ENCODE data around the gene SOX9.

The SOX9 gene

GRCh38 chr17:72145562-72145961 lies 24.7 kb downstream of the SOX9 start:
- H3K27me3 ChIP-seq (ENCODE audit: control insufficient read depth in 1 of 2, insufficient read depth in 2 of 2, low read length in 2 of 2) = peaks cover 4% of the 10 kb centered on the region in 2 donors
- H3K9me3 ChIP-seq (ENCODE audit: control insufficient read depth in 2 of 2, low read length in 2 of 2) = no peaks in the 10 kb centered on the region
- no peak overlapping the region for H3K27ac ChIP-seq (ENCODE audit: low read length)
- no peaks in the 10 kb centered on the region for H3K36me3 ChIP-seq (ENCODE audit: control insufficient read depth in 2 of 2, insufficient read depth in 2 of 2, low read length in 2 of 2)
- H3K4me3 ChIP-seq (ENCODE audit: low read length in 2 of 2) = no peak overlapping the region
- H3K4me1 ChIP-seq (ENCODE audit: control insufficient read depth, insufficient read depth, low read length) = no peaks in the 10 kb centered on the region
- H3K9ac ChIP-seq (ENCODE audit: low read length in 2 of 2) = no peak overlapping the region

- H3K9me3 ChIP-seq (ENCODE audit: control insufficient read depth in 2 of 2, low read length in 2 of 2) = no peaks in the 10 kb centered on the region
- H3K4me3 ChIP-seq (ENCODE audit: low read length in 2 of 2) = no peak overlapping the region
- H3K4me1 ChIP-seq (ENCODE audit: control insufficient read depth, insufficient read depth, low read length) = no peaks in the 10 kb centered on the region
- no peaks in the 10 kb centered on the region for H3K36me3 ChIP-seq (ENCODE audit: control insufficient read depth in 2 of 2, insufficient read depth in 2 of 2, low read length in 2 of 2)
- peaks cover 4% of the 10 kb centered on the region in 2 donors for H3K27me3 ChIP-seq (ENCODE audit: control insufficient read depth in 1 of 2, insufficient read depth in 2 of 2, low read length in 2 of 2)
- no peak overlapping the region for H3K9ac ChIP-seq (ENCODE audit: low read length in 2 of 2)
- no peak overlapping the region for H3K27ac ChIP-seq (ENCODE audit: low read length)
These were observed 25.1 kb downstream of the SOX9 start for GRCh38 chr17:72145962-72146361.

DNA sequence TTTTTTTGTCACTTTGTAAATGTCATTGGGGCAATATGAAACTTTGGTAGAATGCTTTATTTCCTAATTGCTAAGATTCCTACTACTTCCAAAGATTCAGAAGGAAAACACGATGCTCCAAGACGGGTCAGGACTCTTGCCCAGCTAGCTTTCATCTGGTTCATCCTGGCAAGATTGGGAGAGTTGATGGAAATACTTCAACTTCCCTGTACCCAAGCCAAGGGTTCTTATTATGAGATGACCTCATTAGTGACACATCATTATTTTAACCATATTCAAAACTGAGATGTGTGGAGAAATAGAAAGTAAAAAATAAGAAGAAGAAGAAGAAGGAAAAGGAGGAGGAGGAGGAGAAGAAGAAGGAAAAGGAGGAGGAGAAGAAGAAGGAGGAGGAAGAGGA lies 25.6 kb downstream of the SOX9 start:
- Histone ChIP-seq H3K27me3 (ENCODE audit: control insufficient read depth in 1 of 2, insufficient read depth in 2 of 2, low read length in 2 of 2) (peaks cover 4% of the 10 kb centered on the region in 2 donors), H3K4me3 (ENCODE audit: low read length in 2 of 2) (no peak overlapping the region), H3K27ac (ENCODE audit: low read length) (no peak overlapping the region), H3K4me1 (ENCODE audit: control insufficient read depth, insufficient read depth, low read length) (no peaks in the 10 kb centered on the region), H3K9me3 (ENCODE audit: control insufficient read depth in 2 of 2, low read length in 2 of 2) (no peaks in the 10 kb centered on the region), H3K36me3 (ENCODE audit: control insufficient read depth in 2 of 2, insufficient read depth in 2 of 2, low read length in 2 of 2) (no peaks in the 10 kb centered on the region), H3K9ac (ENCODE audit: low read length in 2 of 2) (no peak overlapping the region)

DNA sequence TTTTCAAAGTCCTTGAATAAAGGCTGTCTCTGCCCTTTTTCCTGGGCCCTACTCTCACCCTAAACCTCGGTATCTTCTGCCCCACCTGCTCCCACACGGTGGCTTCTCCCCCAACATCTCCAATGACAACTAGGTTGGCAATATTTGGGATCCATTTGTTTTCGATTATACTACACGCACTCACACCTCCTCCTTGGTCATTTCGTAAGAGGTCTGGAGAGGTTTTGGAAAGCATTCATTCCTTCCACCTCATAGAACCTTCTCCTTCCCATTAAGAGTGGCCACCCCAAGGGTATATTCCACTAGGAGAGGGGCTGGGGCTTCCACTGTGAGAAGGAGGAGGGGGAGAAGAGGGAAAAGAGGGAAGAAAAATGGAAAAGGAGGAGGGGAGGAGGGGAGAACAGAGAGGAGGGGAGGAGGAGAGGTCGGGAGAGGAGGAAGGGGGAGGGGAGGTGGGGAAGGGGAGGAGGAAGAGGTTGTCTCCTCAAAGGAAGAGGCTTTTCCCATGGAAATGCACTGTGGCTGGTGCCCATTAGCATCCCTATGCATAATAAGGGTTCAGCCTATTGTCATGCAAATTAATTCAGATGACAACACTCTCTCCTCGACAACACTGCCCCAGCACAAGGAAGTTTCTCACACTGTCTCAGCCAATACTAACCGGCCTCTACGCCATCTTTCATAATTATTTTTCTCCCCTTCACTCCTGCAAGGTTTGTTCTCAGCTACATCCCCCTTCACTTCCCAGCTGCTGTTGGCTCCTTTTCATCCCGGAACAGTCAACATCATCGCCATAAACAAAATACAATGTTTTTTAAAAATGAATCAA lies 30.0 kb downstream of the SOX9 start:
- H3K27me3 ChIP-seq (ENCODE audit: control insufficient read depth in 1 of 2, insufficient read depth in 2 of 2, low read length in 2 of 2) = peaks cover 4 to 6% of the 10 kb centered on the region in 2 donors
- H3K9ac ChIP-seq (ENCODE audit: low read length in 2 of 2) = no peak overlapping the region
- H3K27ac ChIP-seq (ENCODE audit: low read length) = no peak overlapping the region
- no peak overlapping the region for H3K4me3 ChIP-seq (ENCODE audit: low read length in 2 of 2)
- no peaks in the 10 kb centered on the region for H3K9me3 ChIP-seq (ENCODE audit: control insufficient read depth in 2 of 2, low read length in 2 of 2)
- H3K4me1 ChIP-seq (ENCODE audit: control insufficient read depth, insufficient read depth, low read length) = no peaks in the 10 kb centered on the region
- H3K36me3 ChIP-seq (ENCODE audit: control insufficient read depth in 2 of 2, insufficient read depth in 2 of 2, low read length in 2 of 2) = no peaks in the 10 kb centered on the region

DNA sequence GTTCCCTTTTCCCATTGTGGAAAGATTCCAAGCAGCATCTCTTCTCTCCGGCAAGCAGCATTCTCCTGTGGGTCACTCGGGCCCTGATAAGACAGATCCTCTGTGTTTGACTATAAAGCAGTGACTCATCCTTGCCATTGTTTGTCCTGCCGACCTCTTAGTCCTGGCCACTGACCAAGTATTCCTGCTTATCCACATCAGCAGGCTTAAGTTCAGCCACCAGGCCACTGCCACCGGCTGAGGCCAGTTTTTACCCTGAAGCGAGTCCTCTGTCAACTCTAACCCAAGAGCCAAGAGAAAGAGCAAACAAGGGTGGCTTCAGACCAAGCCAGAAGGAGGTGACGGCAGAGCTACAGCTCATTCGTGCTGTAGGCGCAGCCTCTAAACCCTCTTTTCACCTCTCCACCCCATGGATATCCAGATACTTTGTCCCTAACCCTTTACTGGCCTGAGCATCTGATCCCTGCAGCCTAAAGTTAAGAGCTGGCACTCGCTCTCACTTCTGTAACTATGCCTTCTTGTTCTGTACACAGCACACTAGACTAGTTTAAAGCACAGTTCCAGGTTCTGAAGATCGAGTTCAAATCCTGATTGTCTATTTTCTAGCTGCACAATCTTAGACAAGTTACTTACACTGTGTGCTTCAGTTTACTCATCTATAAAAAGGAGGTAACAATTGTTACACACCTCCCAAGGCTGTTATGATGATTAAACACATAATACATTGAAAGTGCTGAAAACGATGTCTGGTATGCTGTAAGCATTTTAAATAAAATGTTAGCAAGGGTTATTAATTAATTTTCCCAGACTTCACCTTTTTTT lies 31.0 kb downstream of the SOX9 start:
- Histone ChIP-seq H3K27ac (ENCODE audit: low read length) (no peak overlapping the region), H3K4me1 (ENCODE audit: control insufficient read depth, insufficient read depth, low read length) (no peaks in the 10 kb centered on the region), H3K4me3 (ENCODE audit: low read length in 2 of 2) (no peak overlapping the region), H3K36me3 (ENCODE audit: control insufficient read depth in 2 of 2, insufficient read depth in 2 of 2, low read length in 2 of 2) (no peaks in the 10 kb centered on the region), H3K9ac (ENCODE audit: low read length in 2 of 2) (no peak overlapping the region), H3K27me3 (ENCODE audit: control insufficient read depth in 1 of 2, insufficient read depth in 2 of 2, low read length in 2 of 2) (peaks cover 4 to 8% of the 10 kb centered on the region in 2 donors), H3K9me3 (ENCODE audit: control insufficient read depth in 2 of 2, low read length in 2 of 2) (no peaks in the 10 kb centered on the region)

- Histone ChIP-seq H3K4me1 (ENCODE audit: control insufficient read depth, insufficient read depth, low read length) (no peaks in the 10 kb centered on the region), H3K9me3 (ENCODE audit: control insufficient read depth in 2 of 2, low read length in 2 of 2) (no peaks in the 10 kb centered on the region), H3K27ac (ENCODE audit: low read length) (no peak overlapping the region), H3K4me3 (ENCODE audit: low read length in 2 of 2) (no peak overlapping the region), H3K27me3 (ENCODE audit: control insufficient read depth in 1 of 2, insufficient read depth in 2 of 2, low read length in 2 of 2) (peaks cover 4 to 8% of the 10 kb centered on the region in 2 donors), H3K36me3 (ENCODE audit: control insufficient read depth in 2 of 2, insufficient read depth in 2 of 2, low read length in 2 of 2) (no peaks in the 10 kb centered on the region), H3K9ac (ENCODE audit: low read length in 2 of 2) (no peak overlapping the region)
These were observed 31.6 kb downstream of the SOX9 start for GRCh38 chr17:72152387-72152929.

- Histone ChIP-seq H3K36me3 (ENCODE audit: control insufficient read depth in 2 of 2, insufficient read depth in 2 of 2, low read length in 2 of 2) (no peaks in the 10 kb centered on the region), H3K4me3 (ENCODE audit: low read length in 2 of 2) (no peak overlapping the region), H3K9ac (ENCODE audit: low read length in 2 of 2) (no peak overlapping the region), H3K4me1 (ENCODE audit: control insufficient read depth, insufficient read depth, low read length) (no peaks in the 10 kb centered on the region), H3K27me3 (ENCODE audit: control insufficient read depth in 1 of 2, insufficient read depth in 2 of 2, low read length in 2 of 2) (peaks cover 0 to 2% of the 10 kb centered on the region in 2 donors), H3K9me3 (ENCODE audit: control insufficient read depth in 2 of 2, low read length in 2 of 2) (peaks cover 0 to 2% of the 10 kb centered on the region in 2 donors), H3K27ac (ENCODE audit: low read length) (no peak overlapping the region)
These were observed 38.4 kb downstream of the SOX9 start for GRCh38 chr17:72158895-72159885.

GRCh38 chr17:72162569-72162968 lies 41.7 kb downstream of the SOX9 start:
- Histone ChIP-seq H3K36me3 (ENCODE audit: control insufficient read depth in 2 of 2, insufficient read depth in 2 of 2, low read length in 2 of 2) (no peaks in the 10 kb centered on the region), H3K9me3 (ENCODE audit: control insufficient read depth in 2 of 2, low read length in 2 of 2) (peaks cover 0 to 2% of the 10 kb centered on the region in 2 donors), H3K27ac (ENCODE audit: low read length) (no peak overlapping the region), H3K27me3 (ENCODE audit: control insufficient read depth in 1 of 2, insufficient read depth in 2 of 2, low read length in 2 of 2) (peaks cover 0 to 2% of the 10 kb centered on the region in 2 donors), H3K4me3 (ENCODE audit: low read length in 2 of 2) (no peak overlapping the region), H3K4me1 (ENCODE audit: control insufficient read depth, insufficient read depth, low read length) (no peaks in the 10 kb centered on the region), H3K9ac (ENCODE audit: low read length in 2 of 2) (no peak overlapping the region)

GRCh38 chr17:72163474-72163873 lies 42.7 kb downstream of the SOX9 start:
- Histone ChIP-seq H3K27me3 (ENCODE audit: control insufficient read depth in 1 of 2, insufficient read depth in 2 of 2, low read length in 2 of 2) (peaks cover 0 to 2% of the 10 kb centered on the region in 2 donors), H3K27ac (ENCODE audit: low read length) (no peak overlapping the region), H3K4me3 (ENCODE audit: low read length in 2 of 2) (no peak overlapping the region), H3K36me3 (ENCODE audit: control insufficient read depth in 2 of 2, insufficient read depth in 2 of 2, low read length in 2 of 2) (no peaks in the 10 kb centered on the region), H3K9me3 (ENCODE audit: control insufficient read depth in 2 of 2, low read length in 2 of 2) (peaks cover 0 to 2% of the 10 kb centered on the region in 2 donors), H3K4me1 (ENCODE audit: control insufficient read depth, insufficient read depth, low read length) (no peaks in the 10 kb centered on the region), H3K9ac (ENCODE audit: low read length in 2 of 2) (no peak overlapping the region)
